GM12891 (cell line): ENCODE measurements around the gene DHX35.
A peak's percentile ranks its signal among the peaks of the same experiment; 100 is the strongest.

Source experiments
- DNase-seq: peaks from one replicate; pipeline ENCODE4 v3.0.0; 2011; ENCODE audit warnings: low spot score; ENCODE audit not compliant: insufficient read length
- FAIRE-seq: peaks from 2 replicates; lab custom pipeline; 2011; peaks lifted over from hg19 to GRCh38; lab: Jason Lieb, UNC
- PAX5 ChIP-seq: IDR thresholded peaks from 2 replicates; pipeline ENCODE4 v1.6.1; 2011; ENCODE audit warnings: low read length, moderate library complexity, mild to moderate bottlenecking; ENCODE audit not compliant: insufficient read depth, severe bottlenecking
- POLR2A ChIP-seq: IDR thresholded peaks from 2 replicates; pipeline ENCODE4 v1.6.1; 2011; ENCODE audit warnings: low read depth, low read length, control low read depth
- POLR2AphosphoS5 ChIP-seq: IDR thresholded peaks from 2 replicates; pipeline ENCODE4 v1.6.1; 2011; ENCODE audit warnings: low read depth, low read length, control low read depth
- POU2F2 ChIP-seq: IDR thresholded peaks from 2 replicates; pipeline ENCODE4 v1.6.1; 2011; ENCODE audit warnings: low read depth, mild to moderate bottlenecking, control low read depth, low read length, moderate library complexity
- SPI1 ChIP-seq: IDR thresholded peaks from 2 replicates; pipeline ENCODE4 v1.6.1; 2011; ENCODE audit warnings: low read depth, low read length, control low read depth
- TAF1 ChIP-seq: IDR thresholded peaks from 2 replicates; pipeline ENCODE4 v1.6.1; 2011; ENCODE audit warnings: low read depth, low read length, control low read depth

Gene DHX35

DNA sequence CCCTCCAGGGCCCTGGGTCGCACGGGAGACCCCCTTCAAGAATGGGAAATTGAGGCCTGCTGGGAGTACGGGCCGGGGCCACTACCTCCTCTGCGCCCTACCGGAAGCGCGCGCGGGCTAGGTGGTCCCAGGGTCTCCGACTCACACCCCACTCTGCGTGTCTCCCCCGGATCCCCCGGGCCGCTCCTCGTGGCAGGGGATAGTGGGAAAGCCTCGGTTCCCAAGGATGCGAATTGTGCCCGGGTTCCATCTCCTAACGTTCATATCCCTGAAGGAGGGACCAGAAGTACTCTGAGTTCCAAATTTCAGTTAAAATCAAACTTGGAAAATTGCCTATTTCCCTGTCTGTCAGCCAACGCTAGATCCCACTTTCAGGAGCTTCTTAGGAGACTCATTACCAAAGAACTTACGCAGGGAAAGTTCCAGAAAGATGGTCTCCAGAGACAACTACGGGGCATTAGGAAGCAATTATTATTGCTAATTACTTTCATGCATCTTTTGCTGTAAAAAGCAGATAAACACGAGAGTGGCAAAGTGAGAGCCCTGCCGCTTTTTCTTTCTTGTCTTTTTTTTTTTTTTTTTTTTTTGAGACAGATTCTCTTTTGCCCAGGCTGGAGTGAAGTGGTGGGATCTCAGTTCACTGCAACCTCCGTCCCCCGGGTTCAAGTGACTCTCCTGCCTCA is 35.1 kb upstream of the DHX35 start:
- FAIRE-seq (no peak), DNase-seq (no peak)
- TF ChIP-seq PAX5 (no peak), POLR2A (no peak), POU2F2 (no peak), POLR2AphosphoS5 (no peak), TAF1 (no peak), SPI1 (no peak)

DNA sequence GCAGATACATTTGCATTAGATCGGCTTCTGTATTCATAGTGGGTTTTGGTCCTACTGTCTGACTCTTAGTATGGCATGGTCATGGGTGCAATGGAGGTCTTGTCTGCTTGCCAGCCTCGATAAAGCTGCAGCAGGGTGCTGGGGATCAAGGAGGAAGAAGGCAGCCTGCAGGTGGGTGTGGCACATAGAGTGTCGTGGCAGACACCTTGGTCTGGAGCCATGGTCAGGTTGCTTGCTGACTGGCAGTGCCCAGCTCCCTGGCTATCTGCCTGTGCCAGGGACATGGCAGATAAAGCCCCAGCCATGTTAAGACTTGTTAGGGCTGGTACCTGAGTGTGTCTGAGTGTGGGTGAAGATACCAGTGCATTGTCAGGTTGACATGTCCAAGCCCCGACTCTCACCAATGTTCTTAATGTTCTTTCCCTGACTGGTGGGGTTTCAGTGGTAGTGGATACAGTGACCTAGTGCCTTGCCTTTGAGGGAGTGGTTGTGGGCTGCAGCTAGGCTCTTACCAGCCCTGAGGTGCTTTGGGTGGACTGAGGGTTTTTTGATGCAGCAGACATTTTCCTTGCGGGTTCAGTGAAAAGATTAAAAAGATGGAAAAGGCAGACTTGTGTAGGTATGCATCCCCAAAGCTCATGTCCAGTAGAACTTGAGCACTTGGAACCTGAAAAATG is 34.1 kb upstream of the DHX35 start:
- peak; percentile 72 for FAIRE-seq
- DNase-seq = no peak

DNA sequence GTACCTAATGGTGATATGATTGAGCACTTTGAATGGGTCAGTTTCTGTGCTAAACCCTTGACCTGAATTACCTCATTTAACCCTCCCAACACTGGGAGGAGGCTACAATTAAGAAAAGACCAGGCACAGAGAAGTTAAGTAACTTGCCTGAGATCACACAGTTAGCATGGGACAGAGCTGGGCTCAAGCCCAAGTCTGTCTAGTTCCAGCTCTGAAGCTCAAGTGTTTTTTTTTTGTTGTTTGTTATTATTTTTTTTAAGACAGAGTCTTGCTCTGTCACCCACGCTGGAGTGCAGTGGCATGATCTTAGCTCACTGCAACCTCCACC is 31.9 kb upstream of the DHX35 start:
- no peak for FAIRE-seq
- DNase-seq = no peak
- TF ChIP-seq POU2F2 (no peak), PAX5 (no peak), POLR2AphosphoS5 (no peak)

More for the DNA sequence above, 34.1 kb upstream of the DHX35 start:
- TF ChIP-seq PAX5 (no peak), TAF1 (no peak), POLR2AphosphoS5 (no peak), POU2F2 (no peak), SPI1 (no peak), POLR2A (no peak)

DNA sequence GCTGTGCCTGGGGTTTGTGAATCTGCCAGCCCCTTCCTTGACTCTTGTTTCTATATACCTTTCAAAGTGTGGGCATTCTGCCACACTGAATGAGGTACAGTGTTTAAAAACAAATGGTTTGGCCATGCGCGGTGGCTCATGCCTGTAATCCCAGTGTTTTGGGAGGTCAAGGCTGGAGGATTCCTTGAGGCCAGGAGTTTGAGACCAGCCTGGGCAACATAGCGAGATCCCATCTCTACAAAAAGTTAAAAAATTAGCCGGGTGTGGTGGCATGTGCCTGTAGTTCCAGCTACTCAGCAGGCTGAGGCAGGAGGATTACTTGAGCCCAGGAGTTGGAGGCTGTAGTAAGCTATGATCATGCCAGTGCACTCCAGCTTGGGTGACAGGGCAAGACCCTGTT is 30.2 kb upstream of the DHX35 start:
- no peak for TF ChIP-seq TAF1
- no peak for TF ChIP-seq SPI1
- no peak for TF ChIP-seq POU2F2
- no peak for TF ChIP-seq PAX5
- TF ChIP-seq POLR2AphosphoS5 = no peak
- TF ChIP-seq POLR2A = no peak
- FAIRE-seq = no peak

DNA sequence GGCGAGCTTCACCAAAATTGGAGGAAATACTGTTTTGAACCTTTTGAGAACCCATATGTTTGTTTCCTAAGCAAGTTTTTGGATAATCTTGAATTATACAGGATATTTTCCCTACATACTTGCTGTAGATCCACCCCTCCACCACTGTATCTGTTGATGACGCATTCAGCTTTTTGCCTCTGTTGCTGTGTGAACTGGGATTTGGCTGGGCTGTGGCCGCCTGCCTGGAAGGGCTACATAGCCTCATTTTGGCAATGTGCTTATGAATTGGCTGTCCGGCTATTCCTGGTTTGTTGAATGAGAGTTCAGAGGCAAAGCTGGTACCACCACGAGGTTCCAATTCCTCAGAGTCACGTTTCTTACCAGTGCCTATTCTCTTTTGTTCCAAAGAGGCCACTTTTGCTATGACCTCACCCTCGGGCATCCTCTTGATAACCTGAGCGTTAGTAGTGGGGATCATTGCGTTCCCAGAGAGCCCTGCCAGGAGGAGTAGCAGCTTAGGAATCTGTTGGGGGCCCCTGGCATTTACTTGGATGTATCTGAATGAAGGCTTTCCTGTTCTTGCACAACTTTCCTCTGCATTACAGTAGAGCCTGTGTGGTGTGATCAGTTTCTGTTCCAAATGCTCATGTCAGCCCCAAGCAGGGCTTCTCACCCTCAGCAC is 29.6 kb upstream of the DHX35 start:
- DNase-seq = no peak
- FAIRE-seq = no peak
- TF ChIP-seq POLR2A = no peak
- TF ChIP-seq SPI1 = no peak
- no peak for TF ChIP-seq POLR2AphosphoS5
- TF ChIP-seq TAF1 = no peak
- no peak for TF ChIP-seq POU2F2
- TF ChIP-seq PAX5 = no peak

More for the DNA sequence above, 30.2 kb upstream of the DHX35 start:
- no peak for DNase-seq

DNA sequence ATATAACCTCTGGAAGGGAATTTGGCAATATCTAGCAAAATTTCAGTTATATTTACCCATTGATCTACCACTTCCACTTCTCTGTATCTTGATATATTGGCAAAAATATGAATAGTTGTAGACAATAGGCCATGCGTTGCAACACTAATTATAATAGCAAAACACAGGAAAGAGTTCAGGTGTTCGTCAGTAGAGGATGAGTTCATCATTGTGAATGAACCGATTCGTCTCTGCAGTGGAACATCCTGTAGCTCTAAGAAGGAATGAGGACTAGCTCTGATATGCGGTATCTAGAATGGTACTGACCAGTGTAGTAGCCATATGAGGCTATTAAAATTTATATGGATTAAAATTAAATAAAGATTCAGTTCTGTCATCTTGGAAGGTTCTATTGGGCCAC is 27.6 kb upstream of the DHX35 start:
- TF ChIP-seq POU2F2 = no peak
- no peak for TF ChIP-seq SPI1
- no peak for TF ChIP-seq POLR2AphosphoS5
- no peak for TF ChIP-seq TAF1
- TF ChIP-seq PAX5 = no peak
- TF ChIP-seq POLR2A = no peak
- DNase-seq (no peak), FAIRE-seq (no peak)

DNA sequence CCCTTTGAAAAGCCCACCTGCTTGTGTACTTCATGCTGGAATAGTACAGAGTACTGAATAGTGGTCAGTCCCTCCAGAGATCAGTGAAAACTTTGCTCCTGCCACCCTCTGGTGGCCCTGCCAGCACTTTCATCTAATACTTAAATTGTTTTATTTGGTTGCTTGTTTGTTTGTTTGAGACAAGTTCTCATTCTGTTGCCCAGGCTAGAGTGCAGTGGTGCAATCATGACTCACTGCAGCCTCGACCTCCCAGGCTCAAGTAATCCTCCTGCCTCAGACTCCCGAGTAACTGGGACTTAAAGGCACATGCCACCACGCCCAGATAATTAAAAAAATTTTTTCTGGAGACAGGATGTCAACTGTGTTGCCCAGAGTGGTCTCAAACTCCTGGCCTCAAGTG is 26.9 kb upstream of the DHX35 start:
- TF ChIP-seq SPI1 (no peak), TAF1 (no peak), POLR2AphosphoS5 (no peak), POU2F2 (no peak), POLR2A (no peak), PAX5 (no peak)
- DNase-seq (no peak), FAIRE-seq (no peak)

DNA sequence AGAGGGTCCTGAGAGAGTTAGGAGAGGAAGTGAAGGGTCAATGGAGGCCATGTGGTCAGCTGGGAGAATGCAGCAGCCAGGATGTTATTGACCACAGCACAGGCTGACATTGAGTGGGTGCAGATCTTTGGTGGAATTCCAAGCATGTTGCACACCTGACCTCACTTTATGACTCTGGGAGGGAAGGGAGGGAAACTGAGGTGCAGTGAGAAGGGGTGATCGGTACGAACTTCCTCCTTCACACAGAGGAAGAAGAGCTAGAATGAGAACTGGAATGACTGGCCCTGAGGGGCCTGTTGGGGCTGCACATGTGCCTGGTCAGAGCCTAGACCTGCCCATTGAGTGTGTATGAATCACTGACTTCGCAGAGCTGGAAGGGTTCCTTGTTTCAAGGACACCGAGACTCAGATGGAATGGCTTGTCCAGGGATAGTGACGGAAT is 26.2 kb upstream of the DHX35 start:
- TF ChIP-seq POLR2A (no peak), SPI1 (no peak), POLR2AphosphoS5 (no peak), TAF1 (no peak), POU2F2 (no peak), PAX5 (no peak)
- DNase-seq = no peak
- FAIRE-seq = no peak

DNA sequence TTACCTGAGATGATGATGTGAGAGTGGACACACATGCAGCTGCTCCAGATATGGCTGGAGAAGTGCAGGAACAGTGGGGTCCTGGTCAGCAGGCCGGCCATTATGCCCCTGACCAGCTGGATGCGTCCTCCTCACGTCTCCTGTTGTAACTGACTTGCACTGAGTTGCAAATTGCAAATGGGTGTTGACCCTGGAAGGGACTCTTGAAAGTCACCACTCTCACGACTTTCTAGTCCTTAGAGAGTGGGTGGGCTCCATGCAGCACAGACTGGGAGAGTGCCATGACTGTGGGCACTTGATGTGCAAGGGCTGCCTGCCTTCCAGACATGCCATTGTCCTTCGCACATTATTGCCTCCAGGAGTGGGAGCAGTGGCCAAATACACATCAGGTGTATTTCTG is 25.1 kb upstream of the DHX35 start:
- FAIRE-seq = no peak
- DNase-seq = no peak
- TF ChIP-seq POU2F2 (no peak), SPI1 (no peak), TAF1 (no peak), POLR2AphosphoS5 (no peak), PAX5 (no peak), POLR2A (no peak)
